ENCODE results near the gene GRIK1. TPM values are rescaled to one million over a fixed set of nuclear protein-coding genes. Genes with fewer than 3 reads are reported as not detected.

The GRIK1 gene
- polyA plus RNA-seq, 1 donor from 2014 or later, result 8.7 TPM

DNA sequence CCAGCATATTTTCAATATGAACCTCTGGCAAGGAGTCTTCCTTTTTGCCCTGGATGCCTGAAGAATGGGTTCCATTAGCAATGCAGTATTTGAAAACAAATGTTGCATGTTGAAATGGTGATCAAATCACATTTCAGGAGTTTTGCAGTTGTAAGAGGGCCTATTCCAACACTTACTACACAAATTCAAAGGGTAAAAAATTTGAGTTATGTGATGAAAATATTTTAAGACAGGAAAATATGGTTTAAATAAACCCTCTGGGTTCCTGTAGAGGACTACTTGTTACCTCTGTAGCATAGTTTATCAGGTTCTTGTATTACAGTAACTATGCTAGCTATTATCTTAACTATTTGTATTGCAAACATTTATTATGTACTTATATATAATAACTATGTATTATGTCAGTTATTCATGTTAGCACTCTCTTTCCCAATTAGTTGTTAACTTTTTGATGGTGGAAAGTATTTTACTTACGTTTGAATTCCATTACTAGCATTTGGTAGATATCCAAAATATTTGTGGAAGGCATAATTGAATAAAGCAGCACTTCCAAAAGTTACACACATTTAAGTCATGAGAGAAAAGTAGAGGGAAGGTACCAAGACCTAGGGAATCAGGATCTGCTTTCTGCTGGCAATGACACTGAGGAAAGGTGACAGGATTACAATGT is 312.9 kb downstream of the GRIK1 start:
- H3K9ac ChIP-seq (ENCODE audit: low read length), result no peak overlapping the region
- H3K27ac ChIP-seq (ENCODE audit: low read length), result no peak overlapping the region
- H2AFZ ChIP-seq (ENCODE audit: low read depth, low read length), result no peak overlapping the region
- no peaks in the 10 kb centered on the region for H3K79me2 ChIP-seq (replicated peaks; ENCODE audit: insufficient read depth, low read length)
- TF ChIP-seq MXI1 (conservative IDR thresholded peaks at IDR 0.05; ENCODE audit: poor library complexity, severe bottlenecking), result no peak
- no peak overlapping the region for H3K4me2 ChIP-seq (ENCODE audit: low read length)
- H3K27me3 ChIP-seq (ENCODE audit: insufficient read depth, low read depth, low read length), result no peaks in the 10 kb centered on the region
- H3K4me3 ChIP-seq (ENCODE audit: low read length), result no peak overlapping the region
- no peaks in the 10 kb centered on the region for H3K9me2 ChIP-seq (ENCODE audit: insufficient read depth, low read length)
- no peaks in the 10 kb centered on the region for H4K20me1 ChIP-seq (ENCODE audit: insufficient read depth)
- no peaks in the 10 kb centered on the region for H3F3A ChIP-seq (ENCODE audit: insufficient read depth, low read length, poor library complexity, severe bottlenecking)
- H3K36me3 ChIP-seq (ENCODE audit: insufficient read depth, low read length), result no peaks in the 10 kb centered on the region
- H3K9me3 ChIP-seq (ENCODE audit: low read length), result no peaks in the 10 kb centered on the region

GRCh38 chr21:29625990-29626389 is 313.8 kb downstream of the GRIK1 start:
- TF ChIP-seq EZH2 (IDR thresholded peaks at IDR 0.05; ENCODE audit: borderline replicate concordance, insufficient read depth, low read length, poor library complexity, severe bottlenecking) (no peak), EP300 (conservative IDR thresholded peaks at IDR 0.05; ENCODE audit: poor library complexity, severe bottlenecking) (no peak), MXI1 (conservative IDR thresholded peaks at IDR 0.05; ENCODE audit: poor library complexity, severe bottlenecking) (no peak), REST (IDR thresholded peaks at IDR 0.05; ENCODE audit: borderline replicate concordance) (no peak), POLR2AphosphoS5 (IDR thresholded peaks at IDR 0.05) (no peak), TAF1 (IDR thresholded peaks at IDR 0.05; ENCODE audit: low read depth) (no peak), RAD21 (conservative IDR thresholded peaks at IDR 0.05) (no peak), SMC3 (conservative IDR thresholded peaks at IDR 0.05; ENCODE audit: poor library complexity) (no peak), CTCF (IDR thresholded peaks at IDR 0.05; ENCODE audit: poor library complexity, severe bottlenecking) (no peak)
- no peaks in the 10 kb centered on the region for H3K27me3 ChIP-seq (ENCODE audit: insufficient read depth, low read depth, low read length)
- H3K36me3 ChIP-seq (ENCODE audit: insufficient read depth, low read length), result no peaks in the 10 kb centered on the region
- no peaks in the 10 kb centered on the region for H3K9me3 ChIP-seq (ENCODE audit: low read length)
- H3K9ac ChIP-seq (ENCODE audit: low read length), result no peak overlapping the region
- no peaks in the 10 kb centered on the region for H3K9me2 ChIP-seq (ENCODE audit: insufficient read depth, low read length)
- no peak overlapping the region for H3K27ac ChIP-seq (ENCODE audit: low read length)
- no peak overlapping the region for H3K4me2 ChIP-seq (ENCODE audit: low read length)
- no peaks in the 10 kb centered on the region for H3F3A ChIP-seq (ENCODE audit: insufficient read depth, low read length, poor library complexity, severe bottlenecking)
- H3K4me3 ChIP-seq (ENCODE audit: low read length), result no peak overlapping the region
- no peaks in the 10 kb centered on the region for H3K79me2 ChIP-seq (replicated peaks; ENCODE audit: insufficient read depth, low read length)
- no peak overlapping the region for H2AFZ ChIP-seq (ENCODE audit: low read depth, low read length)
- no peaks in the 10 kb centered on the region for H4K20me1 ChIP-seq (ENCODE audit: insufficient read depth)
